Measurements from ENCODE around the gene RGL1.
A peak's percentile ranks its signal among the peaks of the same experiment; 100 is the strongest.
"Not testable (repeated sequence)": the region's sequence is repeated elsewhere in the genome, so short reads cannot be mapped to it uniquely, and the experiment has no call there.

Gene RGL1

GRCh38 chr1:183783767-183784637 is 20.9 kb upstream of the RGL1 start:
- no peak for FAIRE-seq
- no peak for DNase-seq (ENCODE audit: insufficient read length, low spot score)

GRCh38 chr1:183785921-183786320 is 19.0 kb upstream of the RGL1 start:
- FAIRE-seq; DNase-seq (ENCODE audit: insufficient read length, low spot score): not testable (repeated sequence)

- no peak for DNase-seq (ENCODE audit: insufficient read length, low spot score)
- no peak for FAIRE-seq
Observed at GRCh38 chr1:183787704-183788103, 17.2 kb upstream of the RGL1 start.

GRCh38 chr1:183791319-183791718 is 13.6 kb upstream of the RGL1 start:
- DNase-seq (ENCODE audit: insufficient read length, low spot score): no peak
- no peak for FAIRE-seq

- DNase-seq (ENCODE audit: insufficient read length, low spot score) (no peak), FAIRE-seq (no peak)
Observed at GRCh38 chr1:183792300-183792699, 12.6 kb upstream of the RGL1 start.

- no peak for DNase-seq (ENCODE audit: insufficient read length, low spot score)
- no peak for FAIRE-seq
Observed at GRCh38 chr1:183794088-183794487, 10.8 kb upstream of the RGL1 start.

- FAIRE-seq: no peak
- DNase-seq (ENCODE audit: insufficient read length, low spot score): no peak
Observed at GRCh38 chr1:183800449-183800848, 4.5 kb upstream of the RGL1 start.

GRCh38 chr1:183801649-183802048 is 3.3 kb upstream of the RGL1 start:
- no peak for DNase-seq (ENCODE audit: insufficient read length, low spot score)
- FAIRE-seq: no peak

- FAIRE-seq (no peak), DNase-seq (ENCODE audit: insufficient read length, low spot score) (no peak)
Observed at GRCh38 chr1:183804387-183804786, 533 bp upstream of the RGL1 start.

GRCh38 chr1:183806125-183806524 is 1.2 kb downstream of the RGL1 start:
- FAIRE-seq: no peak
- DNase-seq (ENCODE audit: insufficient read length, low spot score): no peak

- FAIRE-seq (no peak), DNase-seq (ENCODE audit: insufficient read length, low spot score) (no peak)
Observed at GRCh38 chr1:183806675-183807074, 1.8 kb downstream of the RGL1 start.

GRCh38 chr1:183807549-183808168 is 2.7 kb downstream of the RGL1 start:
- DNase-seq (ENCODE audit: insufficient read length, low spot score) (no peak), FAIRE-seq (no peak)

- DNase-seq (ENCODE audit: insufficient read length, low spot score): no peak
- FAIRE-seq: no peak
Observed at GRCh38 chr1:183808296-183809027, 3.5 kb downstream of the RGL1 start.

GRCh38 chr1:183810121-183810520 is 5.2 kb downstream of the RGL1 start:
- no peak for FAIRE-seq
- DNase-seq (ENCODE audit: insufficient read length, low spot score): no peak

GRCh38 chr1:183810756-183811544 is 6.0 kb downstream of the RGL1 start:
- FAIRE-seq: no peak
- no peak for DNase-seq (ENCODE audit: insufficient read length, low spot score)

- no peak for DNase-seq (ENCODE audit: insufficient read length, low spot score)
- no peak for FAIRE-seq
Observed at GRCh38 chr1:183812128-183812527, 7.2 kb downstream of the RGL1 start.

GRCh38 chr1:183812686-183813569 is 8.0 kb downstream of the RGL1 start:
- DNase-seq (ENCODE audit: insufficient read length, low spot score) (no peak), FAIRE-seq (peak; percentile 48)

GRCh38 chr1:183814121-183814681 is 9.3 kb downstream of the RGL1 start:
- no peak for DNase-seq (ENCODE audit: insufficient read length, low spot score)
- no peak for FAIRE-seq

- no peak for FAIRE-seq
Observed at GRCh38 chr1:183816110-183816509, 11.2 kb downstream of the RGL1 start.

More at GRCh38 chr1:183816110-183816509, 11.2 kb downstream of the RGL1 start:
- no peak for DNase-seq (ENCODE audit: insufficient read length, low spot score)
